Measurements from ENCODE around the gene NAV2.

- no peak for TF ChIP-seq CTCF (IDR thresholded peaks at IDR 0.05)
- no peak for TF ChIP-seq POLR2A (IDR thresholded peaks at IDR 0.05)
These were observed 352.3 kb downstream of the NAV2 start for GRCh38 chr11:20064961-20065405.

Data from body of pancreas (tissue), 4 donors.